Measurements from ENCODE around the gene AKIRIN2. TPM values are rescaled to one million over a fixed set of nuclear protein-coding genes. Genes with fewer than 3 reads are reported as not detected.

AKIRIN2 gene
- total and polyA plus RNA-seq, 2 of the 13 experiments (the other 11 are each of a cell fraction or from before 2014, with no cell fraction given): 15.6 to 23.4 TPM

DNA sequence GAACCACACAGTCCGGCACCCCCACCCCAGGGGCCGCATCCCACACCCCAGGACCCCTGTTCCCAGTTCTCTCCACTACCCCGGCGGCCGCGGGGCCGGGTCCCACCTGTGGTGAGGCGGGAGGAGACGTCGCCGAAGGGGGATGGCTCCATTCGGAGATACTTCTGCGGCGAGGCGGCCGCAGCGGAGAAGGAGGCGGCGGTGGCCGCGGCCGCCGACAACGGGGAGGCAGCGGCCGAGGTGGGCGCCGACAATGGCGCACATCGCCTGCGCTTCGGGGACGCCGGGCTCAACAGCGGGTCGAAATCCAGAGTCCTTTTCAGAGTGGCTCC is 723 bp downstream of the AKIRIN2 start (continued):
- TF ChIP-seq, protein P1, sequence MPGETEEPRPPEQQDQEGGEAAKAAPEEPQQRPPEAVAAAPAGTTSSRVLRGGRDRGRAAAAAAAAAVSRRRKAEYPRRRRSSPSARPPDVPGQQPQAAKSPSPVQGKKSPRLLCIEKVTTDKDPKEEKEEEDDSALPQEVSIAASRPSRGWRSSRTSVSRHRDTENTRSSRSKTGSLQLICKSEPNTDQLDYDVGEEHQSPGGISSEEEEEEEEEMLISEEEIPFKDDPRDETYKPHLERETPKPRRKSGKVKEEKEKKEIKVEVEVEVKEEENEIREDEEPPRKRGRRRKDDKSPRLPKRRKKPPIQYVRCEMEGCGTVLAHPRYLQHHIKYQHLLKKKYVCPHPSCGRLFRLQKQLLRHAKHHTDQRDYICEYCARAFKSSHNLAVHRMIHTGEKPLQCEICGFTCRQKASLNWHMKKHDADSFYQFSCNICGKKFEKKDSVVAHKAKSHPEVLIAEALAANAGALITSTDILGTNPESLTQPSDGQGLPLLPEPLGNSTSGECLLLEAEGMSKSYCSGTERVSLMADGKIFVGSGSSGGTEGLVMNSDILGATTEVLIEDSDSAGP (CRISPR knock-in tag; IDR thresholded peaks at IDR 0.05; ENCODE audit: borderline replicate concordance): no peak
- TF ChIP-seq PAX8 (CRISPR knock-in tag; IDR thresholded peaks at IDR 0.05; ENCODE audit: borderline replicate concordance) (no peak), ZNF317 (CRISPR knock-in tag; IDR thresholded peaks at IDR 0.05) (no peak), MTA1 (CRISPR knock-in tag; IDR thresholded peaks at IDR 0.05; ENCODE audit: borderline replicate concordance) (no peak), NBN (conservative IDR thresholded peaks at IDR 0.05) (no peak), EZH2 (conservative IDR thresholded peaks at IDR 0.05; ENCODE audit: low read depth, low read length) (no peak), ZNF891 (CRISPR knock-in tag; IDR thresholded peaks at IDR 0.05) (0 out of 2 replicates have a peak, but pooled peaks have one; percentile 6), ZC3H13 (CRISPR knock-in tag; IDR thresholded peaks at IDR 0.05) (peak; percentile 73), HDAC2 (CRISPR knock-in tag; IDR thresholded peaks at IDR 0.05) (no peak)
- TF ChIP-seq, protein P2, sequence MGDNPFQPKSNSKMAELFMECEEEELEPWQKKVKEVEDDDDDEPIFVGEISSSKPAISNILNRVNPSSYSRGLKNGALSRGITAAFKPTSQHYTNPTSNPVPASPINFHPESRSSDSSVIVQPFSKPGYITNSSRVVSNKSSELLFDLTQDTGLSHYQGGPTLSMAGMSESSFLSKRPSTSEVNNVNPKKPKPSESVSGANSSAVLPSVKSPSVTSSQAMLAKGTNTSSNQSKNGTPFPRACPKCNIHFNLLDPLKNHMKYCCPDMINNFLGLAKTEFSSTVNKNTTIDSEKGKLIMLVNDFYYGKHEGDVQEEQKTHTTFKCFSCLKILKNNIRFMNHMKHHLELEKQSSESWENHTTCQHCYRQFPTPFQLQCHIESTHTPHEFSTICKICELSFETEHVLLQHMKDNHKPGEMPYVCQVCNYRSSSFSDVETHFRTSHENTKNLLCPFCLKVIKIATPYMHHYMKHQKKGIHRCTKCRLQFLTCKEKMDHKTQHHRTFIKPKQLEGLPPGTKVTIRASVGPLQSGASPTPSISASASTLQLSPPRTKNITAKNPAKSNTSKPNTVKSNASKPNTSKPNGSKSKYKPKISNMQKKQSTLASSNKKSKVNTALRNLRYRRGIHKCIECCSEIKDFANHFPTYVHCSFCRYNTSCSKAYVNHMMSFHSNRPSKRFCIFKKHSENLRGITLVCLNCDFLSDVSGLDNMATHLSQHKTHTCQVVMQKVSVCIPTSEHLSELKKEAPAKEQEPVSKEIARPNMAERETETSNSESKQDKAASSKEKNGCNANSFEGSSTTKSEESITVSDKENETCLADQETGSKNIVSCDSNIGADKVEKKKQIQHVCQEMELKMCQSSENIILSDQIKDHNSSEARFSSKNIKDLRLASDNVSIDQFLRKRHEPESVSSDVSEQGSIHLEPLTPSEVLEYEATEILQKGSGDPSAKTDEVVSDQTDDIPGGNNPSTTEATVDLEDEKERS (CRISPR knock-in tag; IDR thresholded peaks at IDR 0.05): no peak
- TF ChIP-seq, protein P3, sequence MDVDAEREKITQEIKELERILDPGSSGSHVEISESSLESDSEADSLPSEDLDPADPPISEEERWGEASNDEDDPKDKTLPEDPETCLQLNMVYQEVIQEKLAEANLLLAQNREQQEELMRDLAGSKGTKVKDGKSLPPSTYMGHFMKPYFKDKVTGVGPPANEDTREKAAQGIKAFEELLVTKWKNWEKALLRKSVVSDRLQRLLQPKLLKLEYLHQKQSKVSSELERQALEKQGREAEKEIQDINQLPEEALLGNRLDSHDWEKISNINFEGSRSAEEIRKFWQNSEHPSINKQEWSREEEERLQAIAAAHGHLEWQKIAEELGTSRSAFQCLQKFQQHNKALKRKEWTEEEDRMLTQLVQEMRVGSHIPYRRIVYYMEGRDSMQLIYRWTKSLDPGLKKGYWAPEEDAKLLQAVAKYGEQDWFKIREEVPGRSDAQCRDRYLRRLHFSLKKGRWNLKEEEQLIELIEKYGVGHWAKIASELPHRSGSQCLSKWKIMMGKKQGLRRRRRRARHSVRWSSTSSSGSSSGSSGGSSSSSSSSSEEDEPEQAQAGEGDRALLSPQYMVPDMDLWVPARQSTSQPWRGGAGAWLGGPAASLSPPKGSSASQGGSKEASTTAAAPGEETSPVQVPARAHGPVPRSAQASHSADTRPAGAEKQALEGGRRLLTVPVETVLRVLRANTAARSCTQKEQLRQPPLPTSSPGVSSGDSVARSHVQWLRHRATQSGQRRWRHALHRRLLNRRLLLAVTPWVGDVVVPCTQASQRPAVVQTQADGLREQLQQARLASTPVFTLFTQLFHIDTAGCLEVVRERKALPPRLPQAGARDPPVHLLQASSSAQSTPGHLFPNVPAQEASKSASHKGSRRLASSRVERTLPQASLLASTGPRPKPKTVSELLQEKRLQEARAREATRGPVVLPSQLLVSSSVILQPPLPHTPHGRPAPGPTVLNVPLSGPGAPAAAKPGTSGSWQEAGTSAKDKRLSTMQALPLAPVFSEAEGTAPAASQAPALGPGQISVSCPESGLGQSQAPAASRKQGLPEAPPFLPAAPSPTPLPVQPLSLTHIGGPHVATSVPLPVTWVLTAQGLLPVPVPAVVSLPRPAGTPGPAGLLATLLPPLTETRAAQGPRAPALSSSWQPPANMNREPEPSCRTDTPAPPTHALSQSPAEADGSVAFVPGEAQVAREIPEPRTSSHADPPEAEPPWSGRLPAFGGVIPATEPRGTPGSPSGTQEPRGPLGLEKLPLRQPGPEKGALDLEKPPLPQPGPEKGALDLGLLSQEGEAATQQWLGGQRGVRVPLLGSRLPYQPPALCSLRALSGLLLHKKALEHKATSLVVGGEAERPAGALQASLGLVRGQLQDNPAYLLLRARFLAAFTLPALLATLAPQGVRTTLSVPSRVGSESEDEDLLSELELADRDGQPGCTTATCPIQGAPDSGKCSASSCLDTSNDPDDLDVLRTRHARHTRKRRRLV (CRISPR knock-in tag; IDR thresholded peaks at IDR 0.05): no peak
- TF ChIP-seq, protein P4, sequence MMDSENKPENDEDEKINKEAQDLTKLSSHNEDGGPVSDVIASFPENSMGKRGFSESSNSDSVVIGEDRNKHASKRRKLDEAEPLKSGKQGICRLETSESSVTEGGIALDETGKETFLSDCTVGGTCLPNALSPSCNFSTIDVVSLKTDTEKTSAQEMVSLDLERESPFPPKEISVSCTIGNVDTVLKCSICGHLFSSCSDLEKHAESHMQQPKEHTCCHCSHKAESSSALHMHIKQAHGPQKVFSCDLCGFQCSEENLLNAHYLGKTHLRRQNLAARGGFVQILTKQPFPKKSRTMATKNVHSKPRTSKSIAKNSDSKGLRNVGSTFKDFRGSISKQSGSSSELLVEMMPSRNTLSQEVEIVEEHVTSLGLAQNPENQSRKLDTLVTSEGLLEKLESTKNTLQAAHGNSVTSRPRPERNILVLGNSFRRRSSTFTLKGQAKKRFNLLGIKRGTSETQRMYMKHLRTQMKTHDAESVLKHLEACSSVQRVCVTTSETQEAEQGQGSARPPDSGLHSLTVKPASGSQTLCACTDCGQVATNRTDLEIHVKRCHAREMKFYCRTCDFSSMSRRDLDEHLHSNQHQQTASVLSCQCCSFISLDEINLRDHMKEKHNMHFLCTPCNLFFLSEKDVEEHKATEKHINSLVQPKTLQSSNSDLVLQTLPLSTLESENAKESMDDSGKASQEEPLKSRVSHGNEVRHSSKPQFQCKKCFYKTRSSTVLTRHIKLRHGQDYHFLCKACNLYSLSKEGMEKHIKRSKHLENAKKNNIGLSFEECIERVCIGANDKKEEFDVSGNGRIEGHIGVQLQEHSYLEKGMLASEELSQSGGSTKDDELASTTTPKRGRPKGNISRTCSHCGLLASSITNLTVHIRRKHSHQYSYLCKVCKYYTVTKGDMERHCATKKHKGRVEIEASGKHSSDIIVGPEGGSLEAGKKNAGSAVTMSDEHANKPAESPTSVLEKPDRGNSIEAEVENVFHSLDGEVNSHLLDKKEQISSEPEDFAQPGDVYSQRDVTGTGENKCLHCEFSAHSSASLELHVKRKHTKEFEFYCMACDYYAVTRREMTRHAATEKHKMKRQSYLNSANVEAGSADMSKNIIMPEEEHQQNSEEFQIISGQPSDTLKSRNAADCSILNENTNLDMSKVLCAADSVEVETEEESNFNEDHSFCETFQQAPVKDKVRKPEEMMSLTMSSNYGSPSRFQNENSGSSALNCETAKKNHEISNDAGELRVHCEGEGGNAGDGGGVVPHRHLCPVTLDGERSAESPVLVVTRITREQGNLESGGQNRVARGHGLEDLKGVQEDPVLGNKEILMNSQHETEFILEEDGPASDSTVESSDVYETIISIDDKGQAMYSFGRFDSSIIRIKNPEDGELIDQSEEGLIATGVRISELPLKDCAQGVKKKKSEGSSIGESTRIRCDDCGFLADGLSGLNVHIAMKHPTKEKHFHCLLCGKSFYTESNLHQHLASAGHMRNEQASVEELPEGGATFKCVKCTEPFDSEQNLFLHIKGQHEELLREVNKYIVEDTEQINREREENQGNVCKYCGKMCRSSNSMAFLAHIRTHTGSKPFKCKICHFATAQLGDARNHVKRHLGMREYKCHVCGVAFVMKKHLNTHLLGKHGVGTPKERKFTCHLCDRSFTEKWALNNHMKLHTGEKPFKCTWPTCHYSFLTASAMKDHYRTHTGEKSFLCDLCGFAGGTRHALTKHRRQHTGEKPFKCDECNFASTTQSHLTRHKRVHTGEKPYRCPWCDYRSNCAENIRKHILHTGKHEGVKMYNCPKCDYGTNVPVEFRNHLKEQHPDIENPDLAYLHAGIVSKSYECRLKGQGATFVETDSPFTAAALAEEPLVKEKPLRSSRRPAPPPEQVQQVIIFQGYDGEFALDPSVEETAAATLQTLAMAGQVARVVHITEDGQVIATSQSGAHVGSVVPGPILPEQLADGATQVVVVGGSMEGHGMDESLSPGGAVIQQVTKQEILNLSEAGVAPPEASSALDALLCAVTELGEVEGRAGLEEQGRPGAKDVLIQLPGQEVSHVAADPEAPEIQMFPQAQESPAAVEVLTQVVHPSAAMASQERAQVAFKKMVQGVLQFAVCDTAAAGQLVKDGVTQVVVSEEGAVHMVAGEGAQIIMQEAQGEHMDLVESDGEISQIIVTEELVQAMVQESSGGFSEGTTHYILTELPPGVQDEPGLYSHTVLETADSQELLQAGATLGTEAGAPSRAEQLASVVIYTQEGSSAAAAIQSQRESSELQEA (CRISPR knock-in tag; IDR thresholded peaks at IDR 0.05; ENCODE audit: not compliant biosample characterization): no peak
